Left kidney (tissue), 2 donors: Measurements from ENCODE around the gene EEF1AKMT1. TPM values are rescaled to one million over a fixed set of nuclear protein-coding genes. Genes with fewer than 3 reads are reported as not detected.
A peak's percentile ranks its signal among the peaks of the same experiment; 100 is the strongest.
"Not testable (repeated sequence)": the region's sequence is repeated elsewhere in the genome, so short reads cannot be mapped to it uniquely, and the experiment has no call there.

Experiments
- DNase-seq: peaks from one replicate; pipeline ENCODE4 v3.0.0-alpha.2; 2013
- polyA plus RNA-seq: library from polyadenylated mRNA; unstranded; fragments of 120-200 nt; gene quantifications from one replicate; pipeline ENCODE4 v1.2.1, GENCODE V29; 2013; ENCODE audit not compliant: insufficient read length

The EEF1AKMT1 gene
- polyA plus RNA-seq, 1 donor: 16.3 TPM

DNA sequence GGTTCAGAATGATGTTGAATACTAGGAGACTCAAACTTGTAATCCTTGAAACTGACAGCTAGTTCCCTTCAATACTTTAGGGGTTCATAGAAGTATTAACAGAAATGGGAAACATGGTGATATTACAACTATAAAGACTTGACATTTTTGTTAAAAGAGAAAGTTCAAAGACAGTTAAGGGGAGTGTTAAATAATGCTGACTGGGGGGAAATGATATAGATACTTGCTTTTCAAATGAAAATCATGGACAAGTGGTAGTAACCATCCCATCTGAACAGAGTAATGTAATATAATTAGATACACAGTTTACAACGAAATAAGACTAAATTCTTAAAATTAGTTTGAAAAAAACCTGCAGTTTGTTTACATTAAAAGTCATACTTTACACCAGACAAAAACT, 6.6 kb upstream of the EEF1AKMT1 start:
- no peak for DNase-seq

DNA sequence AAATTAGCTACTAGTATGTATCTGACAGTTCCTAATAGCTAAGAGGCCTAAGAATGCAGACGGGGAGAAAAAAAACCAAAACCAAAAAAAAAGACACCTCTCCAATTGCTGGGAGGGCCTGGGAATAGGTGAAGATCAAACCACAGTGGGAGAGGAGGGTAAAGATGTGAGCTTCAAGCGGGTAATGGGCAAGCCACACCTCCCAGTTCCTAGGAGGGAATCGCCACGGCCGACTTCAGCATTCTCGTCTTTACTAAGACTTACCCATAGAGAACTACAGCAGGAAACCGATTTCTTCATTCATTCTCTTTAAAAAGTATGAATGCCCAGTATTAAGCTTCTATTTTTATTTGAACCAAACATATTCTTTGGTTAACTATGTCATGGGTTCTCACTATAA, 5.6 kb upstream of the EEF1AKMT1 start:
- no peak for DNase-seq

DNA sequence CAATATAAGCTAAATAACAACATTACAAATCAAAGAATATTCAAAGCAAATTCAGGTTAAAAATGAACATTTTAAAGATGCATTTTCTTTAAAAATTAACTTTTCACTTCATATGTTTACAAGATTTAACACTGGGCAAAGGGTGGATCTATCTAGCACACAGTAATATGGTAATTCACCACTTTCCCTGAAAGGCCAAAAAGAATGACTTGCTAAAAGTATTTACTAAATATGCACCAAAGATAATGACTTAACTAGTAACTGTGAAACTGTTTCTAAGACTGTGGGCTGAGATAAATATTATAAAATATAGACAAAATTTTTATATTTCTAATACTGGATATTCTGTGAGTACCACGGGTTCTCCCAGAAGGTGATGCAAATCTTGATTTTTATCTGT, 4.5 kb upstream of the EEF1AKMT1 start:
- no peak for DNase-seq

DNA sequence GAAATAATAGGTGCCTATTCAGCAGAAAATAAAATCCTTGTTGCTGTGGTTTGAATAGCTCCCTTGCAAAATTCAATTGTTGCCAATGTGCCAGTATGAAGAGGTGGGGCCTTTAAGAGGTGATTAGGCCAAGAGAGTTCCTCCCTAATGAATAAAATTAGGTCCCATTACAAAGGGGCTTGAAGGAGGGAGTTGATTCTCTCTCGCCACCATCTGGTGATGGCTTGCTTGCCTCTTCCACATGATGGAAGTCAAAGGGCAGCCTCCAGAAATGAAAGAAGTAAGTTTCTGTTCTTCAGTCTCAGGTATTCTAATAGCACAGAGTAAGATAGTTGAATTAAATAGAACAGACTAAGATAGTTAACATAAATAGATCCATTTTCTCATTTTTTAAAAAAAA, 3.0 kb upstream of the EEF1AKMT1 start:
- no peak for DNase-seq

DNA sequence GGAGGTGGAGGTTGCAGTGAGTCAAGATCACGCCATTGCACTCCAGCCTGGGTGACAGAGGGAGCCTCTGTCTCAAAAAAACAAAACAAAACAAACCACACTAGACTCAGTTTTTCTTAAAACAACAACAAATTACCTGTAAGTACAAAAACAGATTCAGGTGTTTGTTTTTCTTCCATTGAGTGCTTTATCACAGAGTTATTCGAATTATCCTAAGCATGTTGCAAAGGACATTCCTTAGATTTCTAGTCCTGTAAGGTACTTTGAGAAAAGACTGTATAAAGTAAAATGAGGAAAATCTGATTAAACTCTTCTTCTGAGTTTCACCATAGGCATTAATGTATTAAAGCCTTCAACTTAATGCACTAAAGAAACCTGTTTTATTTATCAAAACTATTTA, 2.2 kb upstream of the EEF1AKMT1 start:
- no peak for DNase-seq

DNA sequence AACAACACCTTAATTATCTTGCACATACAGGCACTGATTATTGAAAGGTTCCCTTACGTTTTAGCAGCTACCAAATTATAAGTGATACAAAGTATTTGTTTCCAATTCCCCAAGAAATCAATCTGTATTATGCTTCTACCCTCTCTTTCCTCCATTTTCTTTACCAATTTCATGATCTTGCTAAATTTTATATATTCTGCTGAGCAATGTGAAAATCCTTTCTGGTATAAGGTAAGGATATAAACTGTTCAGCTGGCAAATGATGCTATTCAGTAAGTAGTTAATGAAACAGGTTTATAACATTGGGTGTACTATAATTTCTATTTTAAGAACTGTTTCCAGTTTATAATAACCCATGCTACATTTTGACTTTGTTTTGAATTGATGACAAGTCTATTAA, 985 bp upstream of the EEF1AKMT1 start:
- DNase-seq: no peak

DNA sequence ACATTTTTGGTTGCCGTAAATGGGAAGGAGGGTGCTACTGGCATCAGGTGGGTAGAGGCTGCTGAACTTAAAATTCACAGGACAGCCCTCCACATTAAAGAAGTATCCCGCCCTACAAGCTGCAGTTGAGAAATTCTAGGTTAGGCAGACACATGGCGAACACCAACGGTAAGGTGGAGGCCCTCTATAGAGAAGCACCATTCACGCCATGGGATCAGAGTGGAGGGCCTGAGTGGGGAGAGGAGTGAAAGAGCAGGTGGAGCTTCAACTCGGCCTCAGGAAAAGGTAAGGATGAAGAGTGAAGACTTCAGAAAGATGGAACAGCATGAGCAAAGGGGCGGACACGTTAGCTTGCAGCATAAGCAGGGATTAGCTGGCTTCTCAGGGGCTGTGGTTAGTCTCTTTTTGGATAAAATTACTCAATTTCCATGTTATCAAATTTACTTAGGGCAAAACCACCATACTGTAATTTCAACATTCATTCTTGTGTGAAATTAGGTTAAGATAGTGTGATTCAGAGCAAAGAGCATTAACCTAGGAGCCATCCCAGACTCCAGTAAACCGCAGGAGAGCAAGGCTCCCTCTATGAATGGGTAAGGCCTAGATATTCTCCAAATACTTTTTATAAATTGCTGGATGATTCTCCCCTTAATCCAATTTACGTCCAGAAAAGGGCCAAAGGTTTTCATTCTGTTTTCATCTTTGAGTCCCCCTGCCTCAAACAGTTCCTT, 1.2 kb downstream of the EEF1AKMT1 start:
- DNase-seq: no peak

DNA sequence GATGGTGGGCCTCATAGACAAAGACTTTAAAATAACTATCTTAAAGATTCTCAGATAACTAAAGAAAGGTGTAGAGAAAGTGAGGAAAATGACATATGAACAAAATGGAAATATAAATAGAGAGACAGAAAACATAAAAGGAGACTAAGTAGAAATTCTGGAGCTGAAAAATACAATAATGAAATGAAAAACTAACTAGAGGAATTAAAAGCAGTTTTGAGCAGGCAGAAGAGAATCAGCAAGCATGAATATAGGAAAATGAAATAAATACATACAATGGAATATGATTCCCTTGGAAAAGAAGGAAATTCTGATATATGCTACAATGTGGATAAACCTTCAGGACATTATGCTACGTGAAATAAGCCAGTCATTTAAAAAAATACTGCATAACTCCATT, 3.9 kb downstream of the EEF1AKMT1 start:
- no peak for DNase-seq

DNA sequence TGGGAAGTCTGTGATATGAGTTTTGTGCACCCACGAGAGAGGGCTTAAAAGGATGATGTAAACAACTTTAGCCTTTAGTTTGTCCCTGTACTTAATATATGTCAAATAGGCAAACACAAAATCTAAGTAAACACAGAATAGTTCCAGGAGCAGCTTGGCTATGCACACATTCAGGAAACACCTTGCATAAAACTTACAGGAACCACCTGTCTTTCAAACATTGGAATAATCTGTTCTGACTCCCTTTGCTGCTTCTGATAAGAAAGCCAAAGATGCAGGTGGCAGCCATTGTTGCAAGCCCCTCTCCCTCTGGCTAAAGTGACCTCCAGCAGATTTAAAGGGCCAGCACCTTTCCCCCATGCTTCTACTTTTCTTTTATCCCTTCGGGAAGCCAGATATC, 4.7 kb downstream of the EEF1AKMT1 start:
- DNase-seq: no peak

DNA sequence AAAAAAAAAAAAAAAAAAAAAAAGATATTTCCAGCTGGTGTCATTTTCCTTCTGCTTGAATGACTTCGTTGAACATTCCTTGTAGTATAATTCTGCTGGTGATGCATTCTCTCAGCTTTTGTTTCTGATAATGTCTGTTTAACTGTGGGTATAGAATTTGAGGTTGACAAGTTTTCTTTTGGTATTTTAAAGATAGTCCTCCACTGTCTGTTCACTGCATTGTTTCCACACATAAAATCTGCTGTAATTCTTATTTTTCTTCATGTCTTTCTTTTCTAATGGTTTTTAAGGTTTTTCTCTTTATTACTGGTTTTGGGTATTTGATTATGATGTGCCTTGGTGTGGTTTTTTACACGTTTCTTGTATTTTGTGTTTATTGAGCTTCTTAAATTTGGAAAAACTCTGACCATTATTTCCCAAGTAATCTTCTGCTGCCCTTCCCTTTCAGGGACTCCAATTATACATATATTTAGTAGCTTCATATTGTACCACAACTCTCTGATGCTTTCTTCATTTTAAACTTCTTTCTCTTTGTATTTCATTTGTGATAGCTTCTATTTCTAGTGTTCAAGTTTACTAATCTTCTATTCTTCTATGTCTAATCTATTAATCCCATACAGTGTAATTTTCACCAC, 6.3 kb downstream of the EEF1AKMT1 start:
- no peak for DNase-seq

DNA sequence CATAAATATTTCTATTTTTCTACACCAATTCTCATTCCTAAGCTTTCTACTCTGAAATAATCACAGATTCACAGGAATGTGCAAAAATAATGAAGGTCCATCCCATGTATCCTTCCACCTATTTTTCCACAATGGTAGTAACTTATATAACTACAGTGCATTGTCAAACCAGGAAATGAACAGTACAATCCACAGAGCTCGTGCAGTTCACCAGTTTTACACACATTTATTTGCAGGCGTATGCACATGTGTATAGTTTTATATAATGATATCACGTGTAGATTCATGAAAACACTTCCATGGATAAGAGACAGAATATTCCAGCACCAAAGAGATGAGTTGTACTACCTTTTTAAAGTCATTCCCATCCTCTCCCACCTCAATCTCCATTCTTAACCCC, 12.9 kb downstream of the EEF1AKMT1 start:
- DNase-seq: no peak

DNA sequence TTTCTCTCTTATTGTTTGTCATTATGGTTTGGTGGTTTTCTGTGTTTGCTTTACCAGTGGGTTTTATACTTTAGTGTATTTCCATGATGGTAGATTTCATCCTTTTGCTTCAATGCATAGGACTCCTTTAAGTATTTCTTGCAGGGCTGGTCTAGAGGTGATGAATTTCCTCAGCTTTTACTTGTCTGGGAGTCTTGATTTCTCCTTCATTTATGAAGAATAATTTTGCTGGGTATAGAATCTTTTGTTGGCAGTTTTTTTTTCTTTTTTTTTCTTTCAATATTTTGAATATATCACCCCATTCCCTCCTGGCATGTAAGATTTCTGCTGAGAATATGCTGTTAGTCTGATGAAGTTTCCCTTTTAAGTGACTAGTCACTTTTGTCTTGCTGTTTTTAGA, 19.8 kb downstream of the EEF1AKMT1 start:
- DNase-seq: no peak

DNA sequence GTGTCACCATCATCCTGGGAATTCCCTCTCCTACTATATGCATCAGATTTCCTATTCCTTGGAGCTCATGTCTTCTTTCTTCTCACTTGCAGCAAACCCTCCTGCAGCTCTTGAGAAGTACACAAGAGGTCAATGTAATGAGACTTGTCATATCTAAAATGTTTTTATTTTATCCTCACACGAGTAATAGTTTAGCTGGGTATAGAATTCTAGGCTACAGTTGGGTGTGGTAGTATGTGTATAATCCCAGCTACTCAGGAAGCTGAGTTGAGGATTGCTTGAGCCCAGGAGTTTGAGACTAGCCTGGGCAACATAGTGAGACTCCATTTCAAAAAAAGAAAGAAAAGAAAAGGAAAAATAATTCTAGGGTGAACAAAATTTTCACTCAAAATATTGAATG, 24.4 kb downstream of the EEF1AKMT1 start:
- no peak for DNase-seq

DNA sequence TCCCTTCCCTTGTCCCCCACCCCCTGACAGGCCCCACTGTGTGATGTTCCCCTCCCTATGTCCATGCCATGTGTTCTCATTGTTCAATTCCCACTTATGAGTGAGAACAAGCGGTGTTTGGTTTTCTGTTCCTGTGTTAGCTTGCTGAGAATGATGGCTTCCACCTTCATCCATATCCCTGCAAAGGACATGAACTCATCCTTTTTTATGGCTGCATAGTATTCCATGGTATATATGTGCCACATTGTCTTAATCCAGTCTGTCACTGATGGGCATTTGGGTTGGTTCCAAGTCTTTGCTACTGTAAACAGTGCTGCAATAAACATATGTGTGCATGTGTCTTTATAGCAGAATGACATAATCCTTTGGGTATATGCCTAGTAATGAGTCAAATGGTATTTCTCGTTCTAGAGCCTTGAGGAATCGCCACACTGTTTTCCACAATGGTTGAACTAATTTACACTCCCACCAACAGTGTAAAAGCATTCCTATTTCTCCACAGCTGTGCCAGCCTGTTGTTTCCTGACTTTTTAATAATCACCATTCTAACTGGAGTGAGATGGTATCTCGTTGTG, 29.8 kb downstream of the EEF1AKMT1 start:
- not testable (repeated sequence) for DNase-seq

DNA sequence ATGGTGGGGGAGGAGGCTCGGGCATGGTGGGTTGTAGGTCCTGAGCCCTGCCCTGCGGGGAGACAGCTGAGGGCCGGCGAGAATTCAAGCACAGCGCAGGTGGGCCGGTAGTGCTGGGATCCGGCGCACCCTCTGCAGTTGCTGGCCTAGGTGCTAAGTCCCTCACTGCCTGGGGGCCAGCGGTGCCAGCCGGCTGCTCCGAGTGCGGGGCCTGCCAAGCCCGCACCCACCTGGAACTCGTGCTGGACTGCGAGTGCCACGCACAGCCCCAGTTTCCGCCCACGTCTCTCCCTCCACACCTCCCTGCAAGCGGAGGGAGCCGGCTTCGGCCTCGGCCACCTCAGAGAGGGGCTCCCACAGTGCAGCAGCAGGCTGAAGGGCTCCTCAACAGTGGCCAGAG, 33.7 kb downstream of the EEF1AKMT1 start:
- DNase-seq: no peak

DNA sequence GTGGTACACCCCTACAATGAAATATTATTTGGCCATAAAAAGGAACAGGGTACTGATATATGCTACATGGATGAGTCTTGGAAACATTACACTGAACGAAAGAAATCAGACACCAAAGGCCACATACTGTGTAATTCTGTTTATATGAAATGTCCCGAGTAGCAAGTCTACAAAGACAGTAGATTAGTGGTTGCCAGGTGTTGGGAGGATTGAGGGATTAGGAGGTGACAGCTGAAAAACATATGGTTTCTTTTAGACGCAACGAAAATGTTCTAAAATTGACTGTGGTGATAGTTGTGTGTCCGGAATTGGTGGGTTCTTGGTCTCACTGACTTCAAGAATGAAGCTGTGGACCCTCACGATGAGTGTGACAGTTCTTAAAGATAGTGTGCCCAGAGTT, 35.1 kb downstream of the EEF1AKMT1 start:
- no peak for DNase-seq

DNA sequence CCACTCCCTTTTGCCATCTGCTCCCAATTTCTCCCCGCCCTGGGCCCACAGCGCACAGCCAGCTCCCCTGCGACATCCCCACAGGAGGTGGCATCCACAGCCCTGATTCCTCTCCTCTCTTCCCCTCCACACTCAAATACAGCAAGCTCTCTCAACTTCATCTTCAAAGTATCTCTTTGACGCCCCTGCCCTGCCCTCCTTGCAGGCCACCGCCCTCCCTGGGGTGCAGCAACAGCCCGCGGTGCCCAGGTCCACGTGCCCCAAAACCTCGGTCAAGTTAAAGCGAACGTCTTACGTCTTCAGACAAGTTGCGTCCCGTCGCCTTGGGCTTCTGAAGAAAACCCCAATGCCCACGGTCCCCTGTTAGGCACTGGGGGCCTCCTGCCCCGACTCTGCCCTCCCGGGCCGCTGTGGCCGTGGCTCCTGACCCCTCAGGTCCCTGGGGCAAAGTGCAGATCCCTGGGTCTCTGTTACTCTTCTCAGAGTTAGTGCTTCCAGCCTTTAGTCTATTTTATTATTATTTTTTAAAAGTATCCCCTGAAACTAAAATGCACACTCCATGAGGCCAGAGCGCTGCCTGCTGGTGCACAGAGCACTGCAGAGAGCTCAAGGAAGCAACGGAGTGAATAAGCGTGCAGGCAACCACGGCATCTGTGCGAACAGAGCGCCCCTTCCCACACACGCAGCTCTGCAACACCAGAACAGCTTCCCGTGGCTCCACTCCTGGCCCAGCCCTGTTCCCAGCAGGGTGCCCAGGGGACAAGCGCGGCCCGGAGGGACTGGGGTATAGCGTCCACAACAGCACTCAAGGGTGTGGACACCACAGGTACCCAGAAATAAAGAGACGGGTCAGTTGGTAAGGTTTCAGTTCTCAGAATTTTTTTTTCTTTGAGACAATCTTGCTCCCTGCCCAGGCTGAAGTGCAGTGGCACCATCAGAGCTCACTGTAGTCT, 43.9 kb downstream of the EEF1AKMT1 start:
- no peak for DNase-seq

DNA sequence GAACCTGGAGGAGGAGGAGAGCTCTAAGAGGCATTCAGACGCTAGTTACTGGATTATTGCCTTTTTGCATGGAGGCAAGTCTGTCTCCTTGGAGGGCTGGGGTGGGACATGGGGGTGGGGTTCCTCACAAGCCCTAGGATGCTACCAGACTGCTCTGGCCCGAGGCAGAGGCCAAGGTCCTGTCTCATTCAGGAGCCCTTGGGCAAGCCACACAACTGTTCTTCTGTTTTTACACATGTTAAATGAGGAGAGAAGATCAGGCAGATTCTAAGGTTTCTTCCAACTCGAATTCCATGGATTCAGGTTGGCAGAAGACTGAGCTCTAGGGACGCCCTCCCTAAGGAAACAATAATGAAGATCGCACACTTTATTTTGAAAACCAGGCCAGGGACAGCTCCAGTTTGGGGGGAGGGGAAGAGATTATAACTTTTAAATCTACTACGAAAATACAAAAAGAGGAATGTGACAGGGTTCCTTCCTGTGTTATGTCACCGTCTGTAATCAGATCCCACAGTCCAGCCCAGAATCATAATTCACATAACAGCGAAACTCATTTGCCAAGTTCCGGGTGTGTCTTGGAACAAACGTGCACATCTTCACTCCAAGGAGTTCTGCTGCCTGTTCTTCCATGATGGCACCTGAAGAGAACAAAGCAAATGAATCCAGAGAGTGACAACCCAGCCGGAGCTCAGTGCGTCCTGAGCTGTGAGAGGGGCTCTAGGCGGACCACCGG, 45.0 kb downstream of the EEF1AKMT1 start:
- no peak for DNase-seq

DNA sequence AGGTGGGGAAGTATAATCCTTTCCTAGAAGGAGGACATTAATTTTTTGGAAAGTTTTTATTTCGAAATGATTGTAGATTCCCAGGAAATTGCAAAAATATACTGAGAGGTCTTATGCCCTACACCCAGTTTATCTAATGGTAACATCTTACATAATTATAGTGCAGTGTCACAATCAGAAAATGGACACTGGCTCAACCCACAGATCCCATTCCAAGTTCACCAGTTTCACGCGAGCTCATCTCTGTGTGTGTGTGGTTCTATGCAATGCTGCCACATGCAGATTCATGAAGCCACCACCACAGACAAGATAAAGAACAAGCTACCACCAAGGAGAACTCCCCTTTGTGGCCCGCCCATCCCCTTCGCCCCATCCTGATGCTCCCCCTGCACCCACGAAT, 45.9 kb downstream of the EEF1AKMT1 start:
- DNase-seq: no peak

DNA sequence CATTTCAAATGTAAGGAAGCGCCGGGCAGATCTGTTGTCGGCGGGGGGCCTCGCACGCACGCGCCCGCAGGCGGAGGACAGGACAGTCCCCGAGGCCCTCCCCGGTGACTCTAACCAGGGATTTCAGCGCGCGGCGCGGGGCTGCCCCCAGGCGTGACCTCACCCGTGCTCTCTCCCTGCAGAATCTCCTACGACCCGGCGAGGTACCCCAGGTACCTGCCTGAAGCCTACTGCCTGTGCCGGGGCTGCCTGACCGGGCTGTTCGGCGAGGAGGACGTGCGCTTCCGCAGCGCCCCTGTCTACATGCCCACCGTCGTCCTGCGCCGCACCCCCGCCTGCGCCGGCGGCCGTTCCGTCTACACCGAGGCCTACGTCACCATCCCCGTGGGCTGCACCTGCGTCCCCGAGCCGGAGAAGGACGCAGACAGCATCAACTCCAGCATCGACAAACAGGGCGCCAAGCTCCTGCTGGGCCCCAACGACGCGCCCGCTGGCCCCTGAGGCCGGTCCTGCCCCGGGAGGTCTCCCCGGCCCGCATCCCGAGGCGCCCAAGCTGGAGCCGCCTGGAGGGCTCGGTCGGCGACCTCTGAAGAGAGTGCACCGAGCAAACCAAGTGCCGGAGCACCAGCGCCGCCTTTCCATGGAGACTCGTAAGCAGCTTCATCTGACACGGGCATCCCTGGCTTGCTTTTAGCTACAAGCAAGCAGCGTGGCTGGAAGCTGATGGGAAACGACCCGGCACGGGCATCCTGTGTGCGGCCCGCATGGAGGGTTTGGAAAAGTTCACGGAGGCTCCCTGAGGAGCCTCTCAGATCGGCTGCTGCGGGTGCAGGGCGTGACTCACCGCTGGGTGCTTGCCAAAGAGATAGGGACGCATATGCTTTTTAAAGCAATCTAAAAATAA, 52.1 kb downstream of the EEF1AKMT1 start:
- peak; percentile 48 for DNase-seq

DNA sequence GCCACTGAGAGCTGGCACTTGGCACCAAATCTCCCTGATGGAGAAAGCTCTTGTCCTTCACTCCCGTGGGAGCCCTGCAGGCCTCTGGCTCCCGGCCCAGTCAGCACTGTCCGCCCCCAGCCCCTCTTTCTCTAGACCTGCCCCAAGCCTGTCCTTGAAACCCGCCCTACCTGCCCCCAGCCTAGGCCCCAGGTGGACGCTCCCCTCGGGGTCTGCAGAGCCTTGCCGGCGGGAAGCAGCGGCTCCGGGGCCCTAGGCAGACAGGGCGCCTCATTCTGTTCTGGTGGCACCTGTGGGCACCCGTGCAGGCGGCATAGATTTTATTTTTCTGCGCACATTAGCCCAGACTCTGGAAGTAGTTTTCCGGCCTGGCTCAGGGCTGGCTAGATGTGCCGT, 52.7 kb downstream of the EEF1AKMT1 start:
- no peak for DNase-seq
